A549 (cell line): Measurements from ENCODE around the gene PEAK3. TPM values are rescaled to one million over a fixed set of nuclear protein-coding genes. Genes with fewer than 3 reads are reported as not detected.
A peak's percentile ranks its signal among the peaks of the same experiment; 100 is the strongest.

Experiments used
- ATAC-seq, 2 experiments: fragments of 200-7000 bp in 1 of 2; fragments of >200 bp in 1 of 2; cut with Nextera tagmentation in 1 of 2; cut with Tn5 transposase in 1 of 2; 3 replicates each; pipeline versions ENCODE4 v1.8.0 to v1.9.1; 2018 to 2020; ENCODE audit warnings: mild to moderate bottlenecking in 1 of 2, moderate library complexity in 1 of 2
- CTCF ChIA-PET: fragments of 300-600 bp; sonication (Branson Sonifier 250); formaldehyde crosslinking; extraction: SDS; loops from one replicate; lab custom pipeline; 2021; ENCODE audit warnings: antibody characterized with exemption, inconsistent platforms; lab: Yijun Ruan, JAX
- POLR2A ChIA-PET: fragments of 350-600 bp; formaldehyde crosslinking; extraction: SDS; loops from one replicate; lab custom pipeline; 2021; ENCODE audit warnings: antibody characterized with exemption, inconsistent platforms; lab: Yijun Ruan, JAX
- DNase-seq, 2 experiments: peaks; one replicate each; pipeline versions ENCODE4 v3.0.0 to v3.0.0-alpha.2; 2011 to 2016; ENCODE audit warnings: low read depth in 1 of 2, low spot score in 1 of 2
- FAIRE-seq: peaks from 2 replicates; lab custom pipeline; 2011; peaks lifted over from hg19 to GRCh38; lab: Jason Lieb, UNC
- H3K27ac ChIP-seq, 2 experiments: fragments of >200 bp; sonication (Bioruptor Twin); formaldehyde crosslinking; 3 replicates each; pipeline ENCODE4 v1.5.1; 2016 to 2017
- H3K4me1 ChIP-seq: fragments of >200 bp; sonication (Bioruptor Twin); formaldehyde crosslinking; 3 replicates; pipeline ENCODE4 v1.6.1; 2016
- H3K4me2 ChIP-seq: fragments of >200 bp; sonication (Bioruptor Twin); formaldehyde crosslinking; 3 replicates; pipeline ENCODE4 v1.6.1; 2016
- H3K4me3 ChIP-seq: fragments of >200 bp; sonication (Bioruptor Twin); formaldehyde crosslinking; 3 replicates; pipeline ENCODE4 v1.5.1; 2016
- H3K9me3 ChIP-seq: fragments of >200 bp; sonication (Bioruptor Twin); formaldehyde crosslinking; 3 replicates; pipeline ENCODE4 v1.6.1; 2016
- ATOH8 ChIP-seq: fragments of 250-450 bp; sonication (Bioruptor Pico); IDR thresholded peaks from 2 replicates; pipeline ENCODE4 v1.5.0; 2020; ENCODE audit warnings: low read depth, mild to moderate bottlenecking, moderate library complexity
- BHLHE40 ChIP-seq: IDR thresholded peaks from 2 replicates; pipeline ENCODE4 v1.6.1; 2012; ENCODE audit warnings: low read depth, low read length, inconsistent platforms
- CEBPB ChIP-seq, 2 experiments: fragments of >200 bp in 1 of 2; sonication (Bioruptor Twin) in 1 of 2; formaldehyde crosslinking in 1 of 2; IDR thresholded peaks; 2 replicates each; pipeline ENCODE4 v1.6.1; 2012 to 2016
- EP300 ChIP-seq, 2 experiments: fragments of >200 bp; sonication (Bioruptor Twin); formaldehyde crosslinking; IDR thresholded peaks; 2 replicates in 1 of 2; 3 replicates in 1 of 2; pipeline ENCODE4 v1.6.1; 2016 to 2017
- HDAC2 ChIP-seq: fragments of 200-600 bp; sonication (generic); IDR thresholded peaks from 2 replicates; pipeline ENCODE4 v1.6.1; 2016
- HMGXB4 ChIP-seq: fragments of 250-450 bp; sonication (Bioruptor Pico); IDR thresholded peaks from 2 replicates; pipeline ENCODE4 v1.5.0; 2021; ENCODE audit warnings: mild to moderate bottlenecking, moderate library complexity, borderline replicate concordance
- JUN ChIP-seq, 2 experiments: fragments of >200 bp; sonication (Bioruptor Twin); formaldehyde crosslinking; IDR thresholded peaks; 2 replicates in 1 of 2; 3 replicates in 1 of 2; pipeline ENCODE4 v1.6.1; 2016 to 2017
- KDM5A ChIP-seq: fragments of 200-600 bp; sonication (generic); IDR thresholded peaks from 2 replicates; pipeline ENCODE4 v1.6.1; 2016; ENCODE audit warnings: antibody characterized with exemption, mild to moderate bottlenecking
- MAFK ChIP-seq: fragments of 450-650 bp; IDR thresholded peaks from 2 replicates; pipeline ENCODE4 v1.6.1; 2014; ENCODE audit not compliant: partially characterized antibody
- MAX ChIP-seq: IDR thresholded peaks from 2 replicates; pipeline ENCODE4 v1.6.1; 2012
- MYC ChIP-seq: IDR thresholded peaks from 2 replicates; pipeline ENCODE4 v1.6.1; 2012; ENCODE audit warnings: mild to moderate bottlenecking, inconsistent platforms, low read length, improper control_type of control experiment, borderline replicate concordance
- PHF8 ChIP-seq: fragments of 200-600 bp; sonication (generic); IDR thresholded peaks from 2 replicates; pipeline ENCODE4 v1.6.1; 2016; ENCODE audit warnings: low read depth, mild to moderate bottlenecking, antibody characterized with exemption, moderate library complexity, borderline replicate concordance
- POLR2A ChIP-seq: IDR thresholded peaks from 2 replicates; pipeline ENCODE4 v1.6.1; 2012; ENCODE audit warnings: mild to moderate bottlenecking, low read length
- RARB ChIP-seq: fragments of 250-450 bp; sonication (Bioruptor Pico); IDR thresholded peaks from 2 replicates; pipeline ENCODE4 v1.8.0; 2021; ENCODE audit warnings: mild to moderate bottlenecking, moderate library complexity
- RNF2 ChIP-seq: fragments of 200-600 bp; sonication (generic); IDR thresholded peaks from 2 replicates; pipeline ENCODE4 v1.6.1; 2016; ENCODE audit warnings: low read depth, mild to moderate bottlenecking, antibody characterized with exemption, moderate library complexity, borderline replicate concordance
- USF2 ChIP-seq: fragments of 450-650 bp; IDR thresholded peaks from 2 replicates; pipeline ENCODE4 v1.6.1; 2014; ENCODE audit warnings: antibody characterized with exemption
- ZNF302 ChIP-seq: fragments of 250-450 bp; sonication (Bioruptor Pico); IDR thresholded peaks from 2 replicates; pipeline ENCODE4 v1.9.0; 2021; ENCODE audit warnings: inconsistent platforms, mild to moderate bottlenecking, moderate library complexity
- WGBS: methylation state at CpG from one replicate; pipeline ENCODE4 v1.1.6; 2017; ENCODE audit errors: missing lambda C conversion rate; 5-methylcytosine and 5-hydroxymethylcytosine counted together
- polyA plus RNA-seq, 4 experiments: library from polyadenylated mRNA; depleted of rRNA in 3 of 4; stranded (reverse); fragments of >200 nt; fragmentation: RNase III in 1 of 4; extraction: RNeasy Plus Mini Kit Qiagen cat#74134 plus additional on column Dnase treatment in 1 of 4; gene quantifications; 2 replicates in 3 of 4; 3 replicates in 1 of 4; pipeline ENCODE4 v1.2.3, GENCODE V29; 2011 to 2017

Gene PEAK3
- polyA plus RNA-seq, 2 of the 4 experiments (the other 2 are of a cell fraction): not detected

- Histone ChIP-seq H3K4me1 (peaks cover 28% of the 10 kb centered on the region), H3K27ac (peak overlapping the region; percentile 79 to 98), H3K4me2 (peak overlapping the region; percentile 77), H3K4me3 (peak overlapping the region; percentile 100), H3K9me3 (no peaks in the 10 kb centered on the region)
- ChIA-PET POLR2A (no interaction called here), CTCF (no interaction called here)
- no peak for ATAC-seq
- 4% methylated on average over 9 of the region's 19 CpGs for WGBS
- TF ChIP-seq PHF8: peak; percentile 25; the same call in 1 of the 2 replicates
- TF ChIP-seq EP300 (IDR thresholded peaks at IDR 0.05): no peak
- peak; percentile 8; the same call in 1 of the 2 replicates for TF ChIP-seq KDM5A
- no peak for DNase-seq
- no peak for FAIRE-seq
These were observed 13.1 kb downstream of the PEAK3 start for GRCh38 chr19:2268861-2269243.

- H3K27ac ChIP-seq: peak overlapping the region; percentile 79 to 98; a peak in 5 of 6 replicates
- POLR2A ChIA-PET: no interaction called here
- FAIRE-seq: no peak
These were observed 13.5 kb downstream of the PEAK3 start for GRCh38 chr19:2268480-2268830.

GRCh38 chr19:2266183-2266993, 15.6 kb downstream of the PEAK3 start:
- no peaks in the 10 kb centered on the region for H3K9me3 ChIP-seq
- H3K4me2 ChIP-seq: 0 out of 3 replicates have a peak overlapping the region, but pooled peaks have one; percentile 7
- no peak for FAIRE-seq
- peak overlapping the region; percentile 53 to 59; a peak in 5 of 6 replicates for H3K27ac ChIP-seq
- ChIA-PET CTCF (interaction anchor here (1.6 kb wide), 1 partner anchor 31 kb away, joined by 5 read pairs; the partner anchor contains the start of gene PLEKHJ1), POLR2A (no interaction called here)
- H3K4me3 ChIP-seq: no peak overlapping the region
- 75% methylated on average over 14 of the region's 18 CpGs for WGBS
- no peak for DNase-seq
- TF ChIP-seq JUN (IDR thresholded peaks at IDR 0.05): no peak
- no peak for TF ChIP-seq KDM5A
- TF ChIP-seq MYC: no peak
- no peak for TF ChIP-seq RARB (CRISPR knock-in tag)
- TF ChIP-seq MAX: peak; percentile 43; the same call in 1 of the 2 replicates
- no peak for TF ChIP-seq HDAC2
- no peak for TF ChIP-seq CEBPB (IDR thresholded peaks at IDR 0.05)
- TF ChIP-seq RNF2: no peak
- ATAC-seq: peak in 1 of 2 experiments; percentile 19; a peak in 2 of 6 replicates
- peaks cover 8% of the 10 kb centered on the region for H3K4me1 ChIP-seq

More at GRCh38 chr19:2268480-2268830, 13.5 kb downstream of the PEAK3 start:
- CTCF ChIA-PET: interaction anchor here (1.6 kb wide), 1 partner anchor 33 kb away, joined by 5 read pairs; the partner anchor contains the start of gene PLEKHJ1
- WGBS: 71% methylated on average over 4 of the region's 4 CpGs
- ATAC-seq (no peak), DNase-seq (no peak)
- Histone ChIP-seq H3K9me3 (no peaks in the 10 kb centered on the region), H3K4me3 (peak overlapping the region; percentile 100), H3K4me2 (peak overlapping the region; percentile 77), H3K4me1 (peaks cover 27% of the 10 kb centered on the region)
- no peak for TF ChIP-seq USF2
- no peak for TF ChIP-seq ZNF302
- TF ChIP-seq CEBPB (IDR thresholded peaks at IDR 0.05): no peak
- TF ChIP-seq MAFK: no peak
- TF ChIP-seq HMGXB4 (CRISPR knock-in tag): no peak
- no peak for TF ChIP-seq POLR2A
- TF ChIP-seq ATOH8 (CRISPR knock-in tag): no peak
- TF ChIP-seq BHLHE40: no peak
- TF ChIP-seq KDM5A: no peak
